ENCODE data around the gene VPS9D1. TPM values are rescaled to one million over a fixed set of nuclear protein-coding genes. Genes with fewer than 3 reads are reported as not detected.
"Not testable (repeated sequence)": the region's sequence is repeated elsewhere in the genome, so short reads cannot be mapped to it uniquely, and the experiment has no call there.

VPS9D1 gene
- total RNA-seq, 1 experiment from 2014 or later, result 4.2 TPM

DNA sequence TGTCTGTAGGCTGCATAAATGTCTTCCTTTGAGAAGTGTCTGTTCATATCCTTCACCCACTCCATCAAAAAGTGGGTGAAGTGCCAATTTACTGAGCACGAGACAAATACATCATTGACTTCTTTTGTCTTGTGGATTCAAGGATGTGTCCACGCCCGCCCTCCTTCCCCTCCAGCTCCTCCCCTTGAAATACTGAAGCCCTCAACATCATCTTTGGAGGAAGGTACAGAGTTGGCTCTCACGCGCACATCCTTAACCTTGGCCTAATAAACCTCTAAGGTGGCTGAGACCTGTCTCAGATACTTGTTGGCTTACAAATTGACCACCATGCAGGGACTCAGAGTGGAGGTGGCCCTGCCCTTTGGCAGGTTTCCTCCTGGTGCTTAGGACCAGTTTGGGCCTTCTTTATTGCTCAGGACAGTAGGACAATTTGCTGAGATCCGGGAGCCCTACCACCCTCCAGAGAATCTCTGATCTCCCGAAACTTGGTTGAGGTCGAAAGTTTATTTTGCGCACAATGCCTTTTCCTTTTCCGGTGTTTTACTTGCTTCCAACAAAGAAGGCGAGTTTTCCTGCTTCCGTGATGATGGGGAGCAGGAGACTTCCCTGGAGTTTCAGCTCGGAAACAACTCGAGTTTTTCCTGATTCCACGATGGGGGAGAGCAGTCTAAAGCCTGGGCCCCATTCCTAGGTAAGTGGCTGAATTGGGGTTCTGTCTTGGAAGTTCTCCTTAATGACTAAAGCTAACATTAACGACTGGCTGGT, 48.3 kb downstream of the VPS9D1 start:
- DNase-seq (ENCODE audit: low spot score) (no peak), ATAC-seq (no peak)
- POLR2A ChIA-PET, result no interaction called here
- peaks cover 15% of the 10 kb centered on the region for H3K36me3 Mint-ChIP-seq
- H3K27ac Mint-ChIP-seq, result no peak overlapping the region
- H3K4me1 Mint-ChIP-seq, result no peaks in the 10 kb centered on the region
- CTCF ChIA-PET, result no interaction called here
- H3K4me3 Mint-ChIP-seq, result no peak overlapping the region
- peaks cover 6% of the 10 kb centered on the region; the same call in 1 of the 2 replicates for H3K27me3 Mint-ChIP-seq (ENCODE audit: low read depth)
- TF ChIP-seq, protein P1, sequence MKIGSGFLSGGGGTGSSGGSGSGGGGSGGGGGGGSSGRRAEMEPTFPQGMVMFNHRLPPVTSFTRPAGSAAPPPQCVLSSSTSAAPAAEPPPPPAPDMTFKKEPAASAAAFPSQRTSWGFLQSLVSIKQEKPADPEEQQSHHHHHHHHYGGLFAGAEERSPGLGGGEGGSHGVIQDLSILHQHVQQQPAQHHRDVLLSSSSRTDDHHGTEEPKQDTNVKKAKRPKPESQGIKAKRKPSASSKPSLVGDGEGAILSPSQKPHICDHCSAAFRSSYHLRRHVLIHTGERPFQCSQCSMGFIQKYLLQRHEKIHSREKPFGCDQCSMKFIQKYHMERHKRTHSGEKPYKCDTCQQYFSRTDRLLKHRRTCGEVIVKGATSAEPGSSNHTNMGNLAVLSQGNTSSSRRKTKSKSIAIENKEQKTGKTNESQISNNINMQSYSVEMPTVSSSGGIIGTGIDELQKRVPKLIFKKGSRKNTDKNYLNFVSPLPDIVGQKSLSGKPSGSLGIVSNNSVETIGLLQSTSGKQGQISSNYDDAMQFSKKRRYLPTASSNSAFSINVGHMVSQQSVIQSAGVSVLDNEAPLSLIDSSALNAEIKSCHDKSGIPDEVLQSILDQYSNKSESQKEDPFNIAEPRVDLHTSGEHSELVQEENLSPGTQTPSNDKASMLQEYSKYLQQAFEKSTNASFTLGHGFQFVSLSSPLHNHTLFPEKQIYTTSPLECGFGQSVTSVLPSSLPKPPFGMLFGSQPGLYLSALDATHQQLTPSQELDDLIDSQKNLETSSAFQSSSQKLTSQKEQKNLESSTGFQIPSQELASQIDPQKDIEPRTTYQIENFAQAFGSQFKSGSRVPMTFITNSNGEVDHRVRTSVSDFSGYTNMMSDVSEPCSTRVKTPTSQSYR (CRISPR knock-in tag; IDR thresholded peaks at IDR 0.05), result no peak
- TF ChIP-seq, protein P2, sequence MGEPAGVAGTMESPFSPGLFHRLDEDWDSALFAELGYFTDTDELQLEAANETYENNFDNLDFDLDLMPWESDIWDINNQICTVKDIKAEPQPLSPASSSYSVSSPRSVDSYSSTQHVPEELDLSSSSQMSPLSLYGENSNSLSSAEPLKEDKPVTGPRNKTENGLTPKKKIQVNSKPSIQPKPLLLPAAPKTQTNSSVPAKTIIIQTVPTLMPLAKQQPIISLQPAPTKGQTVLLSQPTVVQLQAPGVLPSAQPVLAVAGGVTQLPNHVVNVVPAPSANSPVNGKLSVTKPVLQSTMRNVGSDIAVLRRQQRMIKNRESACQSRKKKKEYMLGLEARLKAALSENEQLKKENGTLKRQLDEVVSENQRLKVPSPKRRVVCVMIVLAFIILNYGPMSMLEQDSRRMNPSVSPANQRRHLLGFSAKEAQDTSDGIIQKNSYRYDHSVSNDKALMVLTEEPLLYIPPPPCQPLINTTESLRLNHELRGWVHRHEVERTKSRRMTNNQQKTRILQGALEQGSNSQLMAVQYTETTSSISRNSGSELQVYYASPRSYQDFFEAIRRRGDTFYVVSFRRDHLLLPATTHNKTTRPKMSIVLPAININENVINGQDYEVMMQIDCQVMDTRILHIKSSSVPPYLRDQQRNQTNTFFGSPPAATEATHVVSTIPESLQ (CRISPR knock-in tag; IDR thresholded peaks at IDR 0.05), result no peak
- TF ChIP-seq ZNF317 (CRISPR knock-in tag; IDR thresholded peaks at IDR 0.05; ENCODE audit: borderline replicate concordance, low read depth) (no peak), NR2C2 (CRISPR knock-in tag; IDR thresholded peaks at IDR 0.05) (no peak), OVOL2 (CRISPR knock-in tag; IDR thresholded peaks at IDR 0.05; ENCODE audit: borderline replicate concordance) (no peak), JUN (CRISPR knock-in tag; IDR thresholded peaks at IDR 0.05) (no peak), ZNF138 (CRISPR knock-in tag; conservative IDR thresholded peaks at IDR 0.05) (no peak), ZNF671 (CRISPR knock-in tag; IDR thresholded peaks at IDR 0.05) (no peak), IRF2 (CRISPR knock-in tag; IDR thresholded peaks at IDR 0.05; ENCODE audit: borderline replicate concordance, low read depth) (no peak), ZNF219 (CRISPR knock-in tag; IDR thresholded peaks at IDR 0.05; ENCODE audit: borderline replicate concordance) (no peak), ZNF121 (CRISPR knock-in tag; IDR thresholded peaks at IDR 0.05) (no peak), NFE2L1 (CRISPR knock-in tag; IDR thresholded peaks at IDR 0.05) (no peak)
- TF ChIP-seq, protein P3, sequence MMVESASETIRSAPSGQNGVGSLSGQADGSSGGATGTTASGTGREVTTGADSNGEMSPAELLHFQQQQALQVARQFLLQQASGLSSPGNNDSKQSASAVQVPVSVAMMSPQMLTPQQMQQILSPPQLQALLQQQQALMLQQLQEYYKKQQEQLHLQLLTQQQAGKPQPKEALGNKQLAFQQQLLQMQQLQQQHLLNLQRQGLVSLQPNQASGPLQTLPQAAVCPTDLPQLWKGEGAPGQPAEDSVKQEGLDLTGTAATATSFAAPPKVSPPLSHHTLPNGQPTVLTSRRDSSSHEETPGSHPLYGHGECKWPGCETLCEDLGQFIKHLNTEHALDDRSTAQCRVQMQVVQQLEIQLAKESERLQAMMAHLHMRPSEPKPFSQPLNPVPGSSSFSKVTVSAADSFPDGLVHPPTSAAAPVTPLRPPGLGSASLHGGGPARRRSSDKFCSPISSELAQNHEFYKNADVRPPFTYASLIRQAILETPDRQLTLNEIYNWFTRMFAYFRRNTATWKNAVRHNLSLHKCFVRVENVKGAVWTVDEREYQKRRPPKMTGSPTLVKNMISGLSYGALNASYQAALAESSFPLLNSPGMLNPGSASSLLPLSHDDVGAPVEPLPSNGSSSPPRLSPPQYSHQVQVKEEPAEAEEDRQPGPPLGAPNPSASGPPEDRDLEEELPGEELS (CRISPR knock-in tag; IDR thresholded peaks at IDR 0.05), result no peak
- TF ChIP-seq, protein P4, sequence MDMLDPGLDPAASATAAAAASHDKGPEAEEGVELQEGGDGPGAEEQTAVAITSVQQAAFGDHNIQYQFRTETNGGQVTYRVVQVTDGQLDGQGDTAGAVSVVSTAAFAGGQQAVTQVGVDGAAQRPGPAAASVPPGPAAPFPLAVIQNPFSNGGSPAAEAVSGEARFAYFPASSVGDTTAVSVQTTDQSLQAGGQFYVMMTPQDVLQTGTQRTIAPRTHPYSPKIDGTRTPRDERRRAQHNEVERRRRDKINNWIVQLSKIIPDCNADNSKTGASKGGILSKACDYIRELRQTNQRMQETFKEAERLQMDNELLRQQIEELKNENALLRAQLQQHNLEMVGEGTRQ (CRISPR knock-in tag; IDR thresholded peaks at IDR 0.05), result no peak
- TF ChIP-seq, protein P5, sequence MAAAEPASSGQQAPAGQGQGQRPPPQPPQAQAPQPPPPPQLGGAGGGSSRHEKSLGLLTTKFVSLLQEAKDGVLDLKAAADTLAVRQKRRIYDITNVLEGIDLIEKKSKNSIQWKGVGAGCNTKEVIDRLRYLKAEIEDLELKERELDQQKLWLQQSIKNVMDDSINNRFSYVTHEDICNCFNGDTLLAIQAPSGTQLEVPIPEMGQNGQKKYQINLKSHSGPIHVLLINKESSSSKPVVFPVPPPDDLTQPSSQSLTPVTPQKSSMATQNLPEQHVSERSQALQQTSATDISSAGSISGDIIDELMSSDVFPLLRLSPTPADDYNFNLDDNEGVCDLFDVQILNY (CRISPR knock-in tag; IDR thresholded peaks at IDR 0.05), result no peak
- TF ChIP-seq, protein P6, sequence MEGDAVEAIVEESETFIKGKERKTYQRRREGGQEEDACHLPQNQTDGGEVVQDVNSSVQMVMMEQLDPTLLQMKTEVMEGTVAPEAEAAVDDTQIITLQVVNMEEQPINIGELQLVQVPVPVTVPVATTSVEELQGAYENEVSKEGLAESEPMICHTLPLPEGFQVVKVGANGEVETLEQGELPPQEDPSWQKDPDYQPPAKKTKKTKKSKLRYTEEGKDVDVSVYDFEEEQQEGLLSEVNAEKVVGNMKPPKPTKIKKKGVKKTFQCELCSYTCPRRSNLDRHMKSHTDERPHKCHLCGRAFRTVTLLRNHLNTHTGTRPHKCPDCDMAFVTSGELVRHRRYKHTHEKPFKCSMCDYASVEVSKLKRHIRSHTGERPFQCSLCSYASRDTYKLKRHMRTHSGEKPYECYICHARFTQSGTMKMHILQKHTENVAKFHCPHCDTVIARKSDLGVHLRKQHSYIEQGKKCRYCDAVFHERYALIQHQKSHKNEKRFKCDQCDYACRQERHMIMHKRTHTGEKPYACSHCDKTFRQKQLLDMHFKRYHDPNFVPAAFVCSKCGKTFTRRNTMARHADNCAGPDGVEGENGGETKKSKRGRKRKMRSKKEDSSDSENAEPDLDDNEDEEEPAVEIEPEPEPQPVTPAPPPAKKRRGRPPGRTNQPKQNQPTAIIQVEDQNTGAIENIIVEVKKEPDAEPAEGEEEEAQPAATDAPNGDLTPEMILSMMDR (IDR thresholded peaks at IDR 0.05), result no peak
- TF ChIP-seq, protein P7, sequence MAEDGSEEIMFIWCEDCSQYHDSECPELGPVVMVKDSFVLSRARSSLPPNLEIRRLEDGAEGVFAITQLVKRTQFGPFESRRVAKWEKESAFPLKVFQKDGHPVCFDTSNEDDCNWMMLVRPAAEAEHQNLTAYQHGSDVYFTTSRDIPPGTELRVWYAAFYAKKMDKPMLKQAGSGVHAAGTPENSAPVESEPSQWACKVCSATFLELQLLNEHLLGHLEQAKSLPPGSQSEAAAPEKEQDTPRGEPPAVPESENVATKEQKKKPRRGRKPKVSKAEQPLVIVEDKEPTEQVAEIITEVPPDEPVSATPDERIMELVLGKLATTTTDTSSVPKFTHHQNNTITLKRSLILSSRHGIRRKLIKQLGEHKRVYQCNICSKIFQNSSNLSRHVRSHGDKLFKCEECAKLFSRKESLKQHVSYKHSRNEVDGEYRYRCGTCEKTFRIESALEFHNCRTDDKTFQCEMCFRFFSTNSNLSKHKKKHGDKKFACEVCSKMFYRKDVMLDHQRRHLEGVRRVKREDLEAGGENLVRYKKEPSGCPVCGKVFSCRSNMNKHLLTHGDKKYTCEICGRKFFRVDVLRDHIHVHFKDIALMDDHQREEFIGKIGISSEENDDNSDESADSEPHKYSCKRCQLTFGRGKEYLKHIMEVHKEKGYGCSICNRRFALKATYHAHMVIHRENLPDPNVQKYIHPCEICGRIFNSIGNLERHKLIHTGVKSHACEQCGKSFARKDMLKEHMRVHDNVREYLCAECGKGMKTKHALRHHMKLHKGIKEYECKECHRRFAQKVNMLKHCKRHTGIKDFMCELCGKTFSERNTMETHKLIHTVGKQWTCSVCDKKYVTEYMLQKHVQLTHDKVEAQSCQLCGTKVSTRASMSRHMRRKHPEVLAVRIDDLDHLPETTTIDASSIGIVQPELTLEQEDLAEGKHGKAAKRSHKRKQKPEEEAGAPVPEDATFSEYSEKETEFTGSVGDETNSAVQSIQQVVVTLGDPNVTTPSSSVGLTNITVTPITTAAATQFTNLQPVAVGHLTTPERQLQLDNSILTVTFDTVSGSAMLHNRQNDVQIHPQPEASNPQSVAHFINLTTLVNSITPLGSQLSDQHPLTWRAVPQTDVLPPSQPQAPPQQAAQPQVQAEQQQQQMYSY (CRISPR knock-in tag; IDR thresholded peaks at IDR 0.05), result no peak
- TF ChIP-seq, protein P8, sequence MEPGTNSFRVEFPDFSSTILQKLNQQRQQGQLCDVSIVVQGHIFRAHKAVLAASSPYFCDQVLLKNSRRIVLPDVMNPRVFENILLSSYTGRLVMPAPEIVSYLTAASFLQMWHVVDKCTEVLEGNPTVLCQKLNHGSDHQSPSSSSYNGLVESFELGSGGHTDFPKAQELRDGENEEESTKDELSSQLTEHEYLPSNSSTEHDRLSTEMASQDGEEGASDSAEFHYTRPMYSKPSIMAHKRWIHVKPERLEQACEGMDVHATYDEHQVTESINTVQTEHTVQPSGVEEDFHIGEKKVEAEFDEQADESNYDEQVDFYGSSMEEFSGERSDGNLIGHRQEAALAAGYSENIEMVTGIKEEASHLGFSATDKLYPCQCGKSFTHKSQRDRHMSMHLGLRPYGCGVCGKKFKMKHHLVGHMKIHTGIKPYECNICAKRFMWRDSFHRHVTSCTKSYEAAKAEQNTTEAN (CRISPR knock-in tag; IDR thresholded peaks at IDR 0.05), result no peak
- peaks cover 17% of the 10 kb centered on the region for H3K9me3 Mint-ChIP-seq

DNA sequence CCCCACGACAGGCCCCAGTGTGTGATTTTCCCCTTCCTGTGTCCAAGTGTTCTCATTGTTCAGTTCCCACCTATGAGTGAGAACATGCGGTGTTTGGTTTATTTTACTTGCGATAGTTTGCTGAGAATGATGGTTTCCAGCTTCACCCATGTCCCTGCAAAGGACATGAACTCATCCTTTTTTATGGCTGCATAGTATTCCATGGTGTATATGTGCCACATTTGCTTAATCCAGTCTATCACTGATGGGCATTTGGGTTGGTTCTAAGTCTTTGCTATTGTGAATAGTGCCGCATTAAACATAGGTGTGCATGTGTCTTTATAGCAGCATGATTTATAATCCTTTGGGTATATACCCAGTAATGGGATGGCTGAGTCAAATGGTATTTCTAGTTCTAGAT, 49.1 kb downstream of the VPS9D1 start:
- ATAC-seq; DNase-seq (ENCODE audit: low spot score); H3K27me3 Mint-ChIP-seq (ENCODE audit: low read depth); POLR2A ChIA-PET; H3K4me3 Mint-ChIP-seq; H3K27ac Mint-ChIP-seq; H3K4me1 Mint-ChIP-seq: not testable (repeated sequence)
- H3K9me3 Mint-ChIP-seq, result peaks cover 21% of the 10 kb centered on the region
- H3K36me3 Mint-ChIP-seq, result peaks cover 13% of the 10 kb centered on the region
- CTCF ChIA-PET, result interaction anchor here (0.6 to 0.7 kb wide), 2 partner anchors 13 to 69 kb away, joined by 3 read pairs; no protein-coding TSS in a partner anchor

Measured in WTC11 (cell line).